Trophoblast cell (in vitro differentiated cells and primary cell): ENCODE results near the gene CPED1.
A peak's percentile ranks its signal among the peaks of the same experiment; 100 is the strongest.

ENCODE experiments used
- DNase-seq, 2 donors: peaks; one replicate each; pipeline ENCODE4 v3.0.0-alpha.2; 2016
- H2AFZ ChIP-seq: 2 replicates; pipeline ENCODE4 v1.6.1; 2013; ENCODE audit warnings: low read length, moderate library complexity, mild to moderate bottlenecking; ENCODE audit not compliant: insufficient read depth, poor library complexity
- H2AK5ac ChIP-seq: 2 replicates; pipeline ENCODE4 v1.6.1; 2013; ENCODE audit warnings: mild to moderate bottlenecking, low read length
- H2BK120ac ChIP-seq: 2 replicates; pipeline ENCODE4 v1.6.1; 2013; ENCODE audit warnings: low read length, mild to moderate bottlenecking, moderate library complexity; ENCODE audit not compliant: insufficient read depth, poor library complexity
- H2BK12ac ChIP-seq: 2 replicates; pipeline ENCODE4 v1.6.1; 2013; ENCODE audit warnings: mild to moderate bottlenecking, low read length, moderate library complexity
- H2BK5ac ChIP-seq: 2 replicates; pipeline ENCODE4 v1.6.1; 2013; ENCODE audit warnings: low read length, low read depth, moderate library complexity, mild to moderate bottlenecking; ENCODE audit not compliant: poor library complexity
- H3K14ac ChIP-seq: 2 replicates; pipeline ENCODE4 v1.6.1; 2013; ENCODE audit warnings: mild to moderate bottlenecking, low read length
- H3K18ac ChIP-seq: 2 replicates; pipeline ENCODE4 v1.6.1; 2013; ENCODE audit warnings: mild to moderate bottlenecking, low read length
- H3K23ac ChIP-seq: 2 replicates; pipeline ENCODE4 v1.6.1; 2013; ENCODE audit warnings: low read length
- H3K27ac ChIP-seq: 2 replicates; pipeline ENCODE4 v1.5.1; 2013; ENCODE audit warnings: low read depth, mild to moderate bottlenecking, inconsistent platforms, low read length, moderate library complexity
- H3K27me3 ChIP-seq: 2 replicates; pipeline ENCODE4 v1.6.1; 2013; ENCODE audit warnings: inconsistent platforms, mild to moderate bottlenecking, low read length, moderate library complexity; ENCODE audit not compliant: insufficient read depth
- H3K36me3 ChIP-seq, 2 experiments: 1 replicate in 1 of 2; 2 replicates in 1 of 2; pipeline ENCODE4 v1.6.1; 2013; ENCODE audit warnings: low read length in 2 of 2, mild to moderate bottlenecking in 2 of 2, moderate library complexity in 1 of 2; ENCODE audit not compliant: insufficient read depth in 2 of 2, control insufficient read depth in 1 of 2
- H3K4ac ChIP-seq: 2 replicates; pipeline ENCODE4 v1.6.1; 2013; ENCODE audit warnings: low read depth, mild to moderate bottlenecking, low read length, moderate library complexity
- H3K4me1 ChIP-seq, 2 experiments: 1 replicate in 1 of 2; 2 replicates in 1 of 2; pipeline ENCODE4 v1.6.1; 2013; ENCODE audit warnings: low read length in 2 of 2, mild to moderate bottlenecking in 2 of 2, moderate library complexity in 1 of 2; ENCODE audit not compliant: insufficient read depth in 2 of 2, control insufficient read depth in 1 of 2
- H3K4me2 ChIP-seq: 2 replicates; pipeline ENCODE4 v1.6.1; 2013; ENCODE audit warnings: inconsistent platforms, mild to moderate bottlenecking, low read length, moderate library complexity
- H3K4me3 ChIP-seq: 2 replicates; pipeline ENCODE4 v1.5.1; 2013; ENCODE audit warnings: mild to moderate bottlenecking, low read depth, low read length, inconsistent platforms
- H3K79me1 ChIP-seq: one replicate; pipeline ENCODE4 v1.6.1; 2013; ENCODE audit warnings: low read length
- H3K79me2 ChIP-seq: 2 replicates; pipeline ENCODE4 v1.6.1; 2013; ENCODE audit warnings: low read length, mild to moderate bottlenecking; ENCODE audit not compliant: control insufficient read depth, insufficient read depth, poor library complexity
- H3K9ac ChIP-seq: 2 replicates; pipeline ENCODE4 v1.6.1; 2013; ENCODE audit warnings: mild to moderate bottlenecking, low read length
- H3K9me3 ChIP-seq: 2 replicates; pipeline ENCODE4 v1.6.1; 2013; ENCODE audit warnings: low read depth, mild to moderate bottlenecking, control low read depth, inconsistent platforms, low read length; ENCODE audit not compliant: insufficient read depth
- H4K12ac ChIP-seq: 2 replicates; pipeline ENCODE4 v1.6.1; 2013; ENCODE audit warnings: low read depth, mild to moderate bottlenecking, low read length, moderate library complexity
- H4K8ac ChIP-seq: 2 replicates; pipeline ENCODE4 v1.6.1; 2013; ENCODE audit warnings: low read depth, mild to moderate bottlenecking, low read length, moderate library complexity
- H4K91ac ChIP-seq: one replicate; pipeline ENCODE4 v1.6.1; 2013; ENCODE audit warnings: low read depth, mild to moderate bottlenecking, low read length, moderate library complexity
- WGBS: extraction: QIAGEN DNeasy Blood & Tissue Kit; methylation state at CpG from one replicate; pipeline ENCODE4 v1.1.7; 2013; ENCODE audit warnings: missing lambda C conversion rate; ENCODE audit not compliant: insufficient read length, insufficient coverage; ENCODE audit errors: extremely low coverage; 5-methylcytosine and 5-hydroxymethylcytosine counted together

Gene CPED1

DNA sequence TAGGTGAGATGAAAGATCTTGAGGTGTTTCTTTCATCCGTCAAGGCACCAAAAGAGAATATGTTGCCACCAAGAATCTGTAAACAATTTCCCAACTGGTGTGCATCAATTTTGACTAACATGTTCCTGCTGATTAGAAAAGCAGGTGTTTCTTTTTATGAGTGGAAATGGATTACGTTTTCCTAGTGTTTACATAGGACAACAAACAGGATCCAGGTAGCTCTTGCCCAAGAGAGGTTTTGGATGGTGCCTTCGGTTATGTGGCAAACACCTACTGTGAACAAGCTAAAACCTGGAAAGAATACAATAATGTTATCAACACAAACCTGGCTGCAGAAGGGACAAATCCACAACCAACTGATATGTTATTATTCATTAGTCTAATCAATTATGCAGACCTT, 286.7 kb downstream of the CPED1 start:
- WGBS = no CpG with 5 or more reads among the region's 3 CpGs
- Histone ChIP-seq H2BK120ac (no peak overlapping the region), H3K36me3 (no peaks in the 10 kb centered on the region), H2AFZ (no peak overlapping the region), H3K4me1 (no peaks in the 10 kb centered on the region), H3K14ac (no peak overlapping the region), H3K4ac (no peak overlapping the region), H2BK12ac (no peak overlapping the region), H3K79me2 (no peaks in the 10 kb centered on the region), H3K23ac (no peak overlapping the region), H3K9me3 (peaks cover 2% of the 10 kb centered on the region), H3K79me1 (no peaks in the 10 kb centered on the region), H4K12ac (no peak overlapping the region), H2BK5ac (no peak overlapping the region), H3K18ac (no peak overlapping the region), H3K27me3 (no peaks in the 10 kb centered on the region), H4K91ac (no peak overlapping the region), H3K4me3 (no peak overlapping the region), H3K4me2 (no peak overlapping the region), H3K9ac (no peak overlapping the region), H2AK5ac (no peak overlapping the region), H4K8ac (no peak overlapping the region), H3K27ac (no peak overlapping the region)
- no peak for DNase-seq

DNA sequence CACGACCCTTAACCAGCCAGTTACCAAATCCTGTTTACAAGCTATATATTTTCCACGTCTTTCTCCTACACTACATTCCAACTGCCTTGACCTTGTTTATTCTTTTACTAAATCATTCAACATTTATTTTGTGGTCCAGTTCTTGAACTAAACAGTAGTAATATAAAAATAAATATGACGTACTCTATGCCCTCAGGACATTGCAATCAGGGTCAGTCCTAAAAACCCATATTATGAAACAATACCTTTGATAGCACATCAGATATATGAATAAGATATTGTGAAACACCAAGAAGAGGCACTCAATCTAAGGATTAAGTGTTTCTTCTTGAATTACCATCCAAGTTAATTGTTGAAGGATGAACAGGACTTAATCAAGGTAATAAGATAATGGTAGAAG, 287.8 kb downstream of the CPED1 start:
- Histone ChIP-seq H2BK12ac (no peak overlapping the region), H2BK5ac (no peak overlapping the region), H3K4me1 (no peaks in the 10 kb centered on the region), H3K4me3 (no peak overlapping the region), H3K79me1 (no peaks in the 10 kb centered on the region), H3K27me3 (no peaks in the 10 kb centered on the region), H2BK120ac (no peak overlapping the region), H2AK5ac (no peak overlapping the region), H2AFZ (no peak overlapping the region), H4K12ac (no peak overlapping the region), H3K18ac (no peak overlapping the region), H3K14ac (no peak overlapping the region), H3K4ac (no peak overlapping the region), H3K4me2 (no peak overlapping the region), H3K9me3 (peaks cover 2% of the 10 kb centered on the region), H4K8ac (no peak overlapping the region), H3K27ac (no peak overlapping the region), H3K23ac (no peak overlapping the region), H3K36me3 (no peaks in the 10 kb centered on the region), H4K91ac (no peak overlapping the region), H3K79me2 (no peaks in the 10 kb centered on the region), H3K9ac (no peak overlapping the region)
- DNase-seq = no peak
- 100% methylated on average over 2 of the region's 3 CpGs for WGBS

DNA sequence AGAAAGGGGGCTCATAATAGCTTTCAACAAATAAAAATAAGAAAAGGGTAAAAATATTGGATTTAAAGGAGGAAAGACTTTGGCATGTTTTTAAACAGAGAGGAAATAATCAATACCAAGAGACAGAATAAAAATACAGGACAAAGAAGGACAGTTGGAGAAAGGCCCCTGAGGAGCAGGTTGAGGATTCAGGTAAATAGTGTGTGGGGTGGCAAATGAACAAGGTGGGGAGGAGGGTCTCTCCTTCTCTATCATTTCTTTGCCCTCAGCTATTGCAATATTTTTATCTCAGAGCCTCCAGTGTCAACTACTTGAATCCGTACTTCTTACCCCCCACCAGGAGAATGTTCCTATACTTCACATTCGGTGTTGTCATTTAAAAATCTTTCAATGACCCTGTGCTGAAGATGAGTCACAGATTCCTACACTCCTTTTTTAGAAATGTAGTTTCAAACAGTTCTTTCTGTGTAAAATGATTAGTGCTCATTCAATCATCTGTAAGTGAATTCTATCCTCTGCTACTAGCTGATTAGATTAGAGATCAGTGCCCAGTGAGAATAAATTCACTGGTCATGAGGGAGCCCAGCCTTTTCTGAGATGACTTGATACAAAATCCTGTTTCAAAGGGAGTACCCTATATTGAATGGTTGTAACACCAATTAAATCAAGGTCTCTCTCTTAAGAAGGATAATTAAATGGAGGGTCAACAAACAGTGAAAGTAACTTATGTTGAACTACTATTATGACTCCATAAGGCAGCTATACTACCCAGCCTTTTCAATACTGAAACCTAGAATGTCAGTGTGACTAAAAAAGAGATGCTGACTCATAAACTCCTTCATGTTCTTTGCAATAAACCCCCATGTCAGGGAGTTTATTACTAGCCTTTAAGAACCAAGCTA, 289.9 kb downstream of the CPED1 start:
- H4K91ac ChIP-seq = no peak overlapping the region
- no peak overlapping the region for H2BK120ac ChIP-seq
- DNase-seq = peak in 1 of 2 donors; percentile 9
- H3K9ac ChIP-seq = no peak overlapping the region
- no CpG with 5 or more reads among the region's 2 CpGs for WGBS
- H3K18ac ChIP-seq = no peak overlapping the region
- H2BK5ac ChIP-seq = no peak overlapping the region
- no peak overlapping the region for H2AK5ac ChIP-seq
- H3K4me2 ChIP-seq = no peak overlapping the region
- H3K9me3 ChIP-seq = peaks cover 2% of the 10 kb centered on the region
- H3K27ac ChIP-seq = no peak overlapping the region
- H3K79me1 ChIP-seq = no peaks in the 10 kb centered on the region
- no peak overlapping the region for H2BK12ac ChIP-seq
- H4K8ac ChIP-seq = no peak overlapping the region
- no peak overlapping the region for H3K14ac ChIP-seq
- no peak overlapping the region for H2AFZ ChIP-seq
- H3K4me3 ChIP-seq = no peak overlapping the region
- H3K4ac ChIP-seq = no peak overlapping the region
- no peak overlapping the region for H4K12ac ChIP-seq
- no peaks in the 10 kb centered on the region for H3K79me2 ChIP-seq
- no peaks in the 10 kb centered on the region for H3K36me3 ChIP-seq
- H3K4me1 ChIP-seq = no peaks in the 10 kb centered on the region
- no peaks in the 10 kb centered on the region for H3K27me3 ChIP-seq
- no peak overlapping the region for H3K23ac ChIP-seq

DNA sequence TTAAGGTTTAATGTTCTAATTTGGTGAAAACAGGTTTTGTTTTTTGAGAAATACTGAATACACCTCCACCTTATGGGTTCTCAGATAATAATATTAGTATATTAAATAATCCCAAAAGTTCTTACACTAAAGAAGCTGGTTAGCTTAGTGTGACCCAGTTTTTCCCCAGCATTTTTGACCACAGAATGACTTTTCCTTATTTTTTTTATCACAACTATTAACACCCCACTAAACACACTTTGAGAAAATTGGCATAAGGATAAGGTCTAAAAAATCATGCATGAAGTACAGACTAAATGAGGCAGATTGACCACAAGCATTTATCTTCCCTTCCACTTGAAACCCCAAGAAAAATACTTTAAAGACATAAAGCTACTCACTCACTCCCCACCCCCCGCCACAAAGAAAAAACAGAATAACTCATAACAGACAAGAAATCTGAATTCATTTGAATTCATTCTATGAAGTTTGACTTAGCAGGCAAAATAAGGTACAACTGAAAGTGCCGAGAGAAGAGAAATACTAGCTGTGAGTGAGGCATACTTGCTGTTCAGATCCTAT, 290.6 kb downstream of the CPED1 start:
- H2BK5ac ChIP-seq = no peak overlapping the region
- H2BK12ac ChIP-seq = no peak overlapping the region
- no peak for DNase-seq
- no peaks in the 10 kb centered on the region for H3K27me3 ChIP-seq
- H3K27ac ChIP-seq = no peak overlapping the region
- no peak overlapping the region for H4K12ac ChIP-seq
- H3K4me1 ChIP-seq = no peaks in the 10 kb centered on the region
- no peak overlapping the region for H4K91ac ChIP-seq
- WGBS = no CpG with 5 or more reads among the region's 2 CpGs
- no peaks in the 10 kb centered on the region for H3K79me1 ChIP-seq
- H2AFZ ChIP-seq = no peak overlapping the region
- H2BK120ac ChIP-seq = no peak overlapping the region
- no peaks in the 10 kb centered on the region for H3K36me3 ChIP-seq
- H3K9me3 ChIP-seq = peaks cover 2% of the 10 kb centered on the region
- no peaks in the 10 kb centered on the region for H3K79me2 ChIP-seq
- H3K23ac ChIP-seq = no peak overlapping the region
- H3K4ac ChIP-seq = no peak overlapping the region
- no peak overlapping the region for H3K4me2 ChIP-seq
- no peak overlapping the region for H2AK5ac ChIP-seq
- H3K14ac ChIP-seq = no peak overlapping the region
- H3K4me3 ChIP-seq = no peak overlapping the region
- H3K18ac ChIP-seq = no peak overlapping the region
- no peak overlapping the region for H3K9ac ChIP-seq
- no peak overlapping the region for H4K8ac ChIP-seq
